Naive thymus-derived CD8-positive, alpha-beta T cell (primary cell): ENCODE data around the gene EPHX1. TPM values are rescaled to one million over a fixed set of nuclear protein-coding genes. Genes with fewer than 3 reads are reported as not detected.

ENCODE experiments used
- ATAC-seq, 2 donors: fragments of 150-1000 bp; cut with Tn5 transposase in 1 of 2; sonication (Bioruptor Pico), chemical (Tn5 transposase) in 1 of 2; 1 replicate in 1 of 2; 2 replicates in 1 of 2; pipeline ENCODE4 v1.10.0; 2021; ENCODE audit warnings: mild to moderate bottlenecking in 2 of 2, moderate library complexity in 2 of 2
- POLR2A ChIA-PET: fragments of 350-600 bp; sonication (Branson Sonifier 250); formaldehyde crosslinking; loops from one replicate; lab custom pipeline; 2021; ENCODE audit warnings: antibody characterized with exemption; lab: Charles Lee
- DNase-seq, 10 donors: peaks; one replicate each; pipeline versions ENCODE4 v3.0.0 to v3.0.0-alpha.2; 2020 to 2022
- H3K27ac Mint-ChIP-seq, 10 donors: one replicate each; pipeline ENCODE4 v1.8.0; 2020 to 2022; ENCODE audit warnings: mild to moderate bottlenecking in 10 of 10, mixed read lengths in 10 of 10, moderate library complexity in 4 of 10, inconsistent platforms in 1 of 10
- H3K27me3 Mint-ChIP-seq, 5 donors: one replicate each; pipeline ENCODE4 v1.8.0; 2021 to 2022; ENCODE audit warnings: mixed read lengths in 5 of 5
- H3K36me3 Mint-ChIP-seq, 3 donors: one replicate each; pipeline ENCODE4 v1.8.0; 2020 to 2022; ENCODE audit warnings: mixed read lengths in 3 of 3, mild to moderate bottlenecking in 2 of 3, inconsistent platforms in 1 of 3
- H3K4me1 Mint-ChIP-seq, 4 donors: one replicate each; pipeline ENCODE4 v1.8.0; 2021 to 2022; ENCODE audit warnings: mixed read lengths in 4 of 4
- H3K4me3 Mint-ChIP-seq, 10 donors: one replicate each; pipeline ENCODE4 v1.8.0; 2020 to 2022; ENCODE audit warnings: mild to moderate bottlenecking in 10 of 10, mixed read lengths in 10 of 10, moderate library complexity in 6 of 10, inconsistent platforms in 1 of 10
- H3K9me3 Mint-ChIP-seq, 9 donors: one replicate each; pipeline ENCODE4 v1.8.0; 2020 to 2022; ENCODE audit warnings: mixed read lengths in 9 of 9, mild to moderate bottlenecking in 3 of 9, inconsistent platforms in 1 of 9, moderate library complexity in 1 of 9
- polyA plus RNA-seq, 3 donors: library from polyadenylated mRNA; unstranded; fragments of 300-500 nt; fragmentation: Illumina TruSeq; gene quantifications; one replicate each; pipeline ENCODE4 v1.2.3, GENCODE V29; 2021
- total RNA-seq, 8 experiments: library from RNA in 2 of 8; stranded (reverse) in 2 of 8; gene quantifications; one replicate each; pipeline ENCODE4 v1.2.3 and lab custom pipeline; 2021 to 2026

EPHX1 gene
- total and polyA plus RNA-seq, 5 experiments from 2014 or later, result 1.6 to 5.9 (median 2.8) TPM

GRCh38 chr1:225870911-225871310, 61.0 kb downstream of the EPHX1 start:
- Mint-ChIP-seq H3K4me1 (peaks cover 28 to 71% (median 55%) of the 10 kb centered on the region in 4 donors), H3K9me3 (no peaks in the 10 kb centered on the region)
- no peak for ATAC-seq

GRCh38 chr1:225871359-225872074, 61.6 kb downstream of the EPHX1 start:
- ATAC-seq (no peak), DNase-seq (no peak)
- Mint-ChIP-seq H3K9me3 (no peaks in the 10 kb centered on the region), H3K4me1 (peaks cover 27 to 71% (median 55%) of the 10 kb centered on the region in 4 donors), H3K27ac (peak overlapping the region in 9 of 10 donors; percentile 57 to 88 (median 68)), H3K27me3 (no peaks in the 10 kb centered on the region), H3K4me3 (peak overlapping the region in 2 of 10 donors; percentile 30 to 41), H3K36me3 (peaks cover 0 to 97% (median 8%) of the 10 kb centered on the region in 3 donors)
- POLR2A ChIA-PET, result interaction anchor here (0.7 to 19.1 kb wide), 9 partner anchors 11 to 94 kb away, joined by 3 to 526 read pairs (median 3); partner anchors contain the start of genes LEFTY1, SRP9 and TMEM63A

More at GRCh38 chr1:225870911-225871310, 61.0 kb downstream of the EPHX1 start:
- Mint-ChIP-seq H3K36me3 (peaks cover 0 to 97% (median 8%) of the 10 kb centered on the region in 3 donors), H3K27ac (peak overlapping the region in 7 of 10 donors; percentile 25 to 88 (median 63)), H3K27me3 (no peaks in the 10 kb centered on the region), H3K4me3 (no peak overlapping the region)
- no peak for DNase-seq
- POLR2A ChIA-PET, result interaction anchor here (1.1 to 19.1 kb wide), 6 partner anchors 12 to 93 kb away, joined by 3 to 526 read pairs (median 8); partner anchors contain the start of genes LEFTY1, SRP9 and TMEM63A

- no peak for DNase-seq
- ATAC-seq, result no peak
- Mint-ChIP-seq H3K4me1 (peaks cover 23 to 70% (median 54%) of the 10 kb centered on the region in 4 donors), H3K27ac (peak overlapping the region in 9 of 10 donors; percentile 57 to 88 (median 68)), H3K4me3 (peak overlapping the region in 1 of 10 donors; percentile 30), H3K27me3 (no peaks in the 10 kb centered on the region), H3K9me3 (no peaks in the 10 kb centered on the region), H3K36me3 (peaks cover 0 to 98% (median 10%) of the 10 kb centered on the region in 3 donors)
- POLR2A ChIA-PET, result interaction anchor here (0.7 to 19.1 kb wide), 7 partner anchors 10 to 94 kb away, joined by 3 to 526 read pairs (median 3); partner anchors contain the start of genes LEFTY1, SRP9 and TMEM63A
These were observed 62.1 kb downstream of the EPHX1 start for GRCh38 chr1:225872075-225872430.

DNA sequence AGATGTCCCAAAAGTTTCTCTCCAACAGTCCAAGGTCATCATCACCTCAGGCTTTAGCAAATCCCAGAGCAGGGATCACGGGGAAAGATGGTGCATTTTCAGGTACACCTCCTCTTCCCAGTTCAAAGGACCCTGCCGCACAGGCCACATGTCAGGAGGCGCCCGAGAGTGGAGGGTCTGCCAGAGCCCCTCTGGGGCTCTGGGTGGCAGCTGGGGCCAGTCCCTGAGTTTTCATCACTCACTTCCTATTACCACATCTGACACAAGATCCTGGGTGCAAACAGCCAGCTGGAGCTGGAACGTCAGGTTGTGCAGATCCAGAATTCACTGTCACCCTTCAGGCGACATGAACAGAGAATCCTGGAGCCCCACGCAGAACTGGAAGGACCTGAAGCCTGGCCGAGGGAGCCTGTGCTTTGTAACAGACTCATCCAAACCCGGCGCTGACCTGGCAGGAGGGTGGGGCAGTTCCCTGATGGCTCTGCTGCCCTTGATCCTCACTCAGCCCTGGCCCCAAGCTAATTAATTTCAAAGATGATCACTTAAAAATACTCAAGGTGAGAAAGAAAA, 63.4 kb downstream of the EPHX1 start:
- H3K4me3 Mint-ChIP-seq, result no peak overlapping the region
- ATAC-seq, result no peak

DNA sequence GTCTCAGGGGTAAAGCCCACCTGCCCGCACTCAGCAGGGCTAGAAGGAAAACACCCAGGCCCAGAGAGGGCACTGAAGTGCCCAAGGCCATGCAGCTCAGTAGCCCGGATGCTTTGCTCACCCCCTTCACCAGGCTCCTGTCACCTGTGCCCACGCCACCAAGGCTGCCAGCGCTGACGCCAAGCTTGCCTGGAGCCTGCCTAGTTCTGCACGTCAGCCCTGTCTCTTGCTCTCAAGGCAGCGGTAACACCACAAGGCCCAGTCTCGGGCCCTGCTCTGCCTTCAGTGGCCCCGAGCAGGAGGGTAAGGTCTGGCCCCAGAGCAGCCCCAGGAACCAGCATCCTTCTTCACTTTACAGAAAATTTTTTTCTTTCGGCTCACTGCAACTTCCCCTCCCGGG, 64.5 kb downstream of the EPHX1 start:
- DNase-seq, result no peak
- H3K27me3 Mint-ChIP-seq, result no peaks in the 10 kb centered on the region
- H3K27ac Mint-ChIP-seq, result peak overlapping the region in 9 of 10 donors; percentile 38 to 95 (median 80)
- POLR2A ChIA-PET, result interaction anchor here (0.6 to 19.1 kb wide), 10 partner anchors 8 to 97 kb away, joined by 4 to 526 read pairs (median 8); partner anchors contain the start of genes LEFTY1, PYCR2, SRP9 and TMEM63A
- no peaks in the 10 kb centered on the region for H3K9me3 Mint-ChIP-seq
- H3K36me3 Mint-ChIP-seq, result peaks cover 0 to 94% (median 11%) of the 10 kb centered on the region in 3 donors
- peaks cover 32 to 77% (median 61%) of the 10 kb centered on the region in 4 donors for H3K4me1 Mint-ChIP-seq
- ATAC-seq, result no peak
- H3K4me3 Mint-ChIP-seq, result peak overlapping the region in 3 of 10 donors; percentile 10 to 45 (median 21)

More for the DNA sequence above, 63.4 kb downstream of the EPHX1 start:
- DNase-seq, result no peak
- no peaks in the 10 kb centered on the region for H3K27me3 Mint-ChIP-seq
- H3K9me3 Mint-ChIP-seq, result no peaks in the 10 kb centered on the region
- peak overlapping the region in 9 of 10 donors; percentile 34 to 88 (median 72) for H3K27ac Mint-ChIP-seq
- peaks cover 28 to 70% (median 56%) of the 10 kb centered on the region in 4 donors for H3K4me1 Mint-ChIP-seq
- POLR2A ChIA-PET, result interaction anchor here (0.6 to 19.1 kb wide), 7 partner anchors 9 to 483 kb away, joined by 3 to 526 read pairs (median 8); partner anchors contain the start of genes LEFTY1, PYCR2 and TMEM63A
- H3K36me3 Mint-ChIP-seq, result peaks cover 0 to 98% (median 13%) of the 10 kb centered on the region in 3 donors

GRCh38 chr1:225875044-225875815, 65.3 kb downstream of the EPHX1 start:
- Mint-ChIP-seq H3K4me1 (peaks cover 38 to 85% (median 68%) of the 10 kb centered on the region in 4 donors), H3K27ac (peak overlapping the region; percentile 53 to 95 (median 78)), H3K4me3 (peak overlapping the region in 9 of 10 donors; percentile 11 to 94 (median 65)), H3K27me3 (no peaks in the 10 kb centered on the region), H3K9me3 (no peaks in the 10 kb centered on the region), H3K36me3 (peaks cover 0 to 89% (median 11%) of the 10 kb centered on the region in 3 donors)
- ATAC-seq (no peak), DNase-seq (no peak)
- POLR2A ChIA-PET, result interaction anchor here (0.6 to 19.1 kb wide), 12 partner anchors 7 to 460 kb away, joined by 4 to 526 read pairs (median 9); partner anchors contain the start of genes LEFTY1, SRP9 and TMEM63A

GRCh38 chr1:225876900-225877510, 67.1 kb downstream of the EPHX1 start:
- DNase-seq (no peak), ATAC-seq (no peak)
- H3K27ac Mint-ChIP-seq, result peak overlapping the region; percentile 46 to 95 (median 86)
- POLR2A ChIA-PET, result interaction anchor here (0.5 to 19.1 kb wide), 11 partner anchors 12 to 156 kb away, joined by 3 to 526 read pairs (median 8); partner anchors contain the start of genes LEFTY1, PYCR2 and SRP9
- H3K36me3 Mint-ChIP-seq, result peaks cover 0 to 71% (median 9%) of the 10 kb centered on the region in 3 donors
- H3K9me3 Mint-ChIP-seq, result no peaks in the 10 kb centered on the region
- no peaks in the 10 kb centered on the region for H3K27me3 Mint-ChIP-seq
- H3K4me3 Mint-ChIP-seq, result peak overlapping the region in 9 of 10 donors; percentile 2 to 98 (median 82)
- H3K4me1 Mint-ChIP-seq, result peaks cover 37 to 82% (median 71%) of the 10 kb centered on the region in 4 donors

DNA sequence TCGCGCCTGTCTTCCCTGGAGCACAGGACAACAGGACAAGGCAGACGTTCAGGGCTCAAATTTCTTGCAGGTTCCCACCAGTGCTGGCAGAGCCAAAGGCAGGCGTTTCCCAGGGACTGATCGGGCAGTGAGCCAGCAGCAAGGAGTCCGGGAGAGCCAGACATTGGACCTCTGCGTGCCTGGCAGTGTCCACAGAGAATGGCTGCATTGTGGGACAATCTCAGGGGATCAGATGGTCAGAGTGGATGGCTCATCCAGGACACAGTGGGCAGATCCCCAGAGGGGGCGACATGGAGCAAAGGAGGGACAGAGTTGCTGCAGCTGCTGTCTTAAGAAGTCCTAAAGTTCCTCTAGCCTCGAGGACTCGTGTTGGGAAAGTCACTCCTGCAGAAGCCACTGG, 67.7 kb downstream of the EPHX1 start:
- POLR2A ChIA-PET, result interaction anchor here (0.6 to 19.1 kb wide), 9 partner anchors 12 to 99 kb away, joined by 3 to 526 read pairs (median 11); partner anchors contain the start of genes LEFTY1, PYCR2 and SRP9
- DNase-seq (peak in 1 of 10 donors; percentile 27), ATAC-seq (no peak)
- H3K27me3 Mint-ChIP-seq, result no peaks in the 10 kb centered on the region
- H3K9me3 Mint-ChIP-seq, result no peaks in the 10 kb centered on the region
- H3K4me1 Mint-ChIP-seq, result peaks cover 37 to 81% (median 70%) of the 10 kb centered on the region in 4 donors
- H3K27ac Mint-ChIP-seq, result peak overlapping the region; percentile 46 to 97 (median 94)
- H3K4me3 Mint-ChIP-seq, result peak overlapping the region; percentile 50 to 98 (median 82)
- peaks cover 0 to 67% (median 9%) of the 10 kb centered on the region in 3 donors for H3K36me3 Mint-ChIP-seq

GRCh38 chr1:225878282-225878681, 68.4 kb downstream of the EPHX1 start:
- POLR2A ChIA-PET, result interaction anchor here (0.6 to 19.1 kb wide), 8 partner anchors 13 to 100 kb away, joined by 3 to 526 read pairs (median 52); partner anchors contain the start of genes LEFTY1, PYCR2 and SRP9
- Mint-ChIP-seq H3K9me3 (no peaks in the 10 kb centered on the region), H3K4me1 (peaks cover 34 to 78% (median 70%) of the 10 kb centered on the region in 4 donors), H3K27ac (peak overlapping the region; percentile 55 to 97 (median 92)), H3K36me3 (peaks cover 0 to 60% (median 9%) of the 10 kb centered on the region in 3 donors), H3K4me3 (peak overlapping the region in 9 of 10 donors; percentile 68 to 99 (median 95)), H3K27me3 (no peaks in the 10 kb centered on the region)
- DNase-seq (no peak), ATAC-seq (no peak)

DNA sequence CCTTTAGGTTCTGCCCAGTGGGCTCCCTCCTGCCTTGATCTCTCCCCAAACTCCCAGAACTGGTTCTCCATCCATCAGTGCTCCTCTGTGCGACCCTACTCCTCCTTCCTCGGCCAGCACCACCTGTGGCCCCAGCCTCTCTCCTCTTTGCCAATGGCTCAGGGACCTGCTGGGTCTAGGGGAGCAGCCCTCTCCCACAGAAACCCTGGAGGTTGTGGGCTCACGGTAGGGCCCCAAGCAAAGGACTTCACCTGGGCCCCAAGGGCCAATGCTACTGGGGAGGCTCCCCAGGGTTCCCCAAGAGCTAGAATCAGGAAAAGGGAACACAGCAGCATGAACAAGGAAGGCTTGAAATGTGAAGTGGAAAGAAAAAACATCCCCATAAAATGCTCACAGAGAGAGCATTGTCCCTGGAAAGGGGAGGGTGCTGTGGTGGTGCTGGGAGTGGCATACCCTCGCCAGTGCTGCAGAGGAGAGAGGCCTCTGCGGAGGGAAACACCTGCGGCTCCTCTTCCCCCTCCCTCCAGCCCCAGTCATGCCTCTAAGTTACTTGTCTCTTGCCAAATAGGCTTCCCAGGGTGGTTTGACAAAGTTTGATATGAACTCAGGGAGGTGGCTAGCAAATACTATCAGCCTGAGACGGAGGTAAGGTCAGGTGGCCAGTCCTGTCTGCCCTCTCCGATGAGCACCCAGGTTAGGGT, 69.7 kb downstream of the EPHX1 start:
- Mint-ChIP-seq H3K4me1 (peaks cover 37 to 73% (median 72%) of the 10 kb centered on the region in 4 donors), H3K36me3 (peaks cover 0 to 46% (median 5%) of the 10 kb centered on the region in 3 donors), H3K4me3 (peak overlapping the region; percentile 87 to 99 (median 94)), H3K9me3 (no peaks in the 10 kb centered on the region), H3K27me3 (no peaks in the 10 kb centered on the region), H3K27ac (peak overlapping the region; percentile 84 to 98 (median 94))
- DNase-seq (peak in 4 of 10 donors; percentile 8 to 58 (median 34)), ATAC-seq (peak; percentile 13 to 44)
- POLR2A ChIA-PET, result interaction anchor here (0.5 to 19.1 kb wide), 14 partner anchors 14 to 435 kb away, joined by 3 to 526 read pairs (median 10); partner anchors contain the start of genes LEFTY1, PYCR2 and SRP9
